GM18868 (cell line): Measurements from ENCODE around the gene SFRP5.

Experiments used
- ATAC-seq: cut with Tn5 transposase; IDR thresholded peaks from one replicate; pipeline ENCODE4 v1.9.1; 2021; ENCODE audit warnings: mild to moderate bottlenecking, moderate library complexity; ENCODE audit not compliant: unreplicated experiment

SFRP5 gene, protein sequence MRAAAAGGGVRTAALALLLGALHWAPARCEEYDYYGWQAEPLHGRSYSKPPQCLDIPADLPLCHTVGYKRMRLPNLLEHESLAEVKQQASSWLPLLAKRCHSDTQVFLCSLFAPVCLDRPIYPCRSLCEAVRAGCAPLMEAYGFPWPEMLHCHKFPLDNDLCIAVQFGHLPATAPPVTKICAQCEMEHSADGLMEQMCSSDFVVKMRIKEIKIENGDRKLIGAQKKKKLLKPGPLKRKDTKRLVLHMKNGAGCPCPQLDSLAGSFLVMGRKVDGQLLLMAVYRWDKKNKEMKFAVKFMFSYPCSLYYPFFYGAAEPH

GRCh38 chr10:97771913-97772823 is at the start of gene SFRP5:
TSS of gene SFRP5 (minus strand) at chr10:97771999. CDS start at chr10:97771833, 166 bp downstream.
- no peak for ATAC-seq

GRCh38 chr10:97820096-97820704 is 48.4 kb upstream of the SFRP5 start:
- ATAC-seq = no peak

DNA sequence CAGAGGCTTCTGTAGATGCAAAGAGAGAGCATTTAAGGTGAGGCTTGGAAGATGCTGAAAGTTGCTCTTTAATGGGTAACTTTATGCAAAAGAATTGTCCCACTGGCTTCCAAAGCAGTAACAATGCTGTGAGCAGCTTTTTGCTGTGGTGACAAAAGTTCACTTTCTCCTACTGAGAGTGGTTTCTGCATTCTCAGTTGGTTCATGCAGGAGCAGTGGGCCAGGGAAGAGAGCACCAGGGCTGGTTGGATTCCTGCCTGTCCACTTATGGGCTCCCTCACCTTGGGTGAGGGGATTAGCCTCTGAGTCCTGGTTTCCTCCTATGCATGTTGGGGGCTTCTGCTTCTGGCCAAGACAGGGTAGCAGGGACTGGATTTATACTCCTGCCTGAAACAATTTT is 46.8 kb upstream of the SFRP5 start:
- ATAC-seq = no peak

- ATAC-seq = no peak
These were observed 44.8 kb upstream of the SFRP5 start for GRCh38 chr10:97816609-97817008.

- ATAC-seq = no peak
These were observed 43.2 kb upstream of the SFRP5 start for GRCh38 chr10:97814996-97815395.

- ATAC-seq = no peak
These were observed 41.5 kb upstream of the SFRP5 start for GRCh38 chr10:97813311-97813710.

DNA sequence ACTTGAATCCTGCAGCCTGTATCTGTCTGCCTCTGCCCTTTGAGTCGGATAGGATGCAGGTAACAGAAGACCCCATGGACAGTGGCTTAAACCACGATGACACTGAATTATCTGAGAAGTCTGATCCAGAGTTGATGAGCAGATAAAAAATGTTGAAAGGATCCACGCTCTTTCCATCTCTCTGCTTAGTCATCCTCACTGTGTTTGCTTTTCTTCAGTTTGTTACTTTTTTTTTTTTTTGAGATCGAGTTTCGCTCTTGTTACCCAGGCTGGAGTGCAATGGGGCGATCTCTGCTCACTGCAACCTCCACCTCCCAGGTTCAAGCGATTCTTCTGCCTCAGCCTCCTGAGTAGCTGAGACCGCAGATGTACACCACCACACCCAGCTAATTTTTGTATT is 40.9 kb upstream of the SFRP5 start:
- ATAC-seq = no peak

DNA sequence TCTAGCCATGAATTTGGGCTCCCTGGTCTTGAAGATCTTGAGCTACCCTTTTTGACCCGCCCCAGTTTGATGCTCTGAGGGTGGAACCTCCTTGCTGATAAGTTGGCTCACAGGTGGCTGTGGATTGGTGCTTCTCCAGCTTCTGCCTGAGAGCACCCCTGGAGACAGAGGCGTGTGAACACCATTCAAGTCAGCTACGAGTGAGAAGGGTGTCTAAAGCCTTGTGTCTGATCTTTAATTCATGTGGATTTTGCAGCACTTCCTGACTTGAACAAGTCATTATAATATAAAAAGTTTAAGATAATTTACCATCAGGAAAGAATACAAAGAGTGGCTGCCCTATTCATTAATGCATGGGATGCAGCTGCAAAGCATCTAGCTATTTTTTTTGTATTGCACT is 40.2 kb upstream of the SFRP5 start:
- ATAC-seq = no peak

DNA sequence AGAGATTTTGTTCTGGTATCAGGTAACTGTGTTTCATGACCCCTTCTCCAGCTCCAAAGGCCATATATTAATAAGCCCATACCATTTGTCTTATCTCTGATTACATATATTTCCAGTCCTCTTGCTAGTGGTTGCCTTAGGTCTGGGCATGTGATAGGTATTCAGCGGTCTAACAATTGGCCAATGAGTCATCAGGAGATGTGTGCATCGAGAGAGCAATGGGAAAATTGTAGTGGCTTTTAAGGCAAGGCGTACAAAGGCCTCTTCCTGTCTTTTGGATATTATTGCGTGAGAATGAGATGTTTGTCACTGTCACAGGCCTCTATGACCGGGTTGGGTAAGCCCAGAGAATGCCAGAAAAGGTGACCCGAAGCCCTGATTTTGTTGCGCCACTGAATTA is 38.6 kb upstream of the SFRP5 start:
- no peak for ATAC-seq

- ATAC-seq = no peak
These were observed 34.1 kb upstream of the SFRP5 start for GRCh38 chr10:97805949-97806348.

GRCh38 chr10:97805096-97805884 is 33.5 kb upstream of the SFRP5 start:
- no peak for ATAC-seq

- ATAC-seq = no peak
These were observed 29.6 kb upstream of the SFRP5 start for GRCh38 chr10:97801422-97801821.

- ATAC-seq = no peak
These were observed 28.7 kb upstream of the SFRP5 start for GRCh38 chr10:97800474-97800873.

DNA sequence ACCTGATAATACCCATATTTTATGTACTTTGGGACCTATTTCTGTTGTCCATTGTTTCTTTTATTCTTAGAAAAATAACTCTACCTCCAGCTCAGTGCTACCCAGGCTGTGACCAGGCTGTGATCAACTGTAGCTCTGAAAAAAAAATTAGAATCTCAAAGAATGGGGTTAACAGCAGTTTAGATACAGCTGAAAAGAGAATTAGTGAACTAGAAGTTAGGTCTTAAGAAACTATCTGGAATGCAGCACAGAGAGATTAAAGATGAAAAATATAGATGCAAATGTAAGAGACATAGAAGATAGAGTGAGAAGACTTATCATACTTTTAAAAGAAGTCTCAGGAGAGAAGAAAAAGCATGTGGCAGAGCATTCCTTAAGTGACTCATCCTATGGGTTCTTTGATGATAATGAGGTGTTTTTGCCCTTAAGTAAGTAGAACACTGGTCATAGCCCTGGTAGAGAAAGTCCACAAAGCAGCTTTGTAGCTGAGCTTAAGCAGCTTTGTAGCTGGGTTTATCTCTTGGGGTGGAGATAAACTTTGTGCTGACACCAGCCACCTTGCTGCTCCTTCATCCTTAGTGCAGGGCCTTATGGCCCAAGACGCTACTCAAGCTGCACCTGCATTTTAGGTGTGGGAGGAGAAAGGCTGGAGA is 27.3 kb upstream of the SFRP5 start:
- ATAC-seq = no peak

DNA sequence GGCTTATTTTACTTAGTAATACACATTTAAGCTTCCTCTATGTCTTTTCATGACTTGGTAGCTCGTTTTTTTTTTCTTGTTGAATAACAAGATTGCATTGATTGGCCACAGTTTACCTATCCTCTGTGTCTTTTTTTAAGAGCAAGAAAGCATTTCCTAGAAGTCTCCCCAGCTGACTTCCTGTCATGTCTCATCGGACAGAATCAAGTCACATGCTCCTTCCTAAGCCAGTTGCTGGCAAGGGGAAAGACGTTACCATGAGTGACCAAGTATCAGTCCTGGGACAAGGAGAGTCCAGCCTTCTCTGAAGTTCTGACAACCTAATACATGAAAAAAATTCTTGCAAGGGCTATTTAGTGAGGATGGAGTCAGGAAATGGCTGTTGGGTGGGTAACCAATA is 24.9 kb upstream of the SFRP5 start:
- no peak for ATAC-seq

GRCh38 chr10:97795886-97796285 is 24.1 kb upstream of the SFRP5 start:
- ATAC-seq = no peak

DNA sequence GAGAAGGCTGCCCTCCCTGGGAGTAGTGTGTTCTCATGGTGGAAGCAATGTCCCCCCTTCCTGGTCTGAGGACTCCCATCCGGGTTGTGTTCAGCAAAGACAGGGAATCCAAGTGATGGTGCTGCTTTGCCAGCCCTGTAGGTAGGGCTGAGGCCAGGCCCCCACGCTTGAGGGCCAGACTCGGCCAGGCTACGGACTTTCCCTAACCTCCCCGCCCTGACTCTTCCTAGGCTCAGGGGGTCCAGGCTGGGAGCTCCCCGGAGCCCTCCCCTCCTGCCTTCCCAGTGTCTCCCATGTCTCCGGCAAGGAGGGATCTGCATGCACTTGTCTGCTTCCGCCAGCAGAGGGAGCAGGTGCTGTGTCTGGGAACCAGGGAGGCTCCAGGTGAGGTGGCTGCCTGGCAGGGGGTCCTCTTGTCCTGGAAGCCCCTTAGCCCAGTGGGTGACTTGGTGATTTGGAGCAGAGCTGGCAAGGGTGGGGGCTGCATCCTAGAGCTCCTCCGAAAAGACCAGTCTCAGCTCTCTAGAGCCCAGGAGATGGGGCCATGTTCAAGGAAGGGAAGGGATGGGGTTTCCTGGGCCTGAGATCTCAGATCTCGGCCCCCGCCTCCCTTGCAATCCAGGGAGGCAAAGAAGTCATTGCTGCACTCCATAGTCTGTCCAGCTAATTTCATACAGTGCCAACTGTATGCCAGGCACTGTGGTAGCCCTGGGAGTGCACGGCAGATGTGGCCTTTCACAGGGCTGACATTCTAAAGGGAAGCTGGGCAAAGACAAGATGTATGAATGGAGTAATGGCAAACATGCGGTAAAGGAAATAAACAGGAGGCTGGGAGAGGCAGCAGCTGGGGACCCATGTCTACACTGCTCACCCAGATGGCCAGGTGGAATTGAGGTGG is 20.3 kb upstream of the SFRP5 start:
- no peak for ATAC-seq

- ATAC-seq = no peak
These were observed 18.1 kb upstream of the SFRP5 start for GRCh38 chr10:97789770-97790397.
